NCI-H2196 treated with DMSO at 0.1 percent for 48 hours (cell line): ENCODE results near the gene MUSTN1.

ENCODE experiments used
- DNase-seq: peaks from one replicate; lab custom pipeline; 2025; ENCODE audit not compliant: unreplicated experiment; lab: John Stamatoyannopoulos, UW

The MUSTN1 gene

GRCh38 chr3:52787672-52788625 lies 46.9 kb downstream of the MUSTN1 start:
- DNase-seq, result no peak

GRCh38 chr3:52787246-52787645 lies 47.6 kb downstream of the MUSTN1 start:
- no peak for DNase-seq

GRCh38 chr3:52786330-52787215 lies 48.2 kb downstream of the MUSTN1 start:
- no peak for DNase-seq

DNA sequence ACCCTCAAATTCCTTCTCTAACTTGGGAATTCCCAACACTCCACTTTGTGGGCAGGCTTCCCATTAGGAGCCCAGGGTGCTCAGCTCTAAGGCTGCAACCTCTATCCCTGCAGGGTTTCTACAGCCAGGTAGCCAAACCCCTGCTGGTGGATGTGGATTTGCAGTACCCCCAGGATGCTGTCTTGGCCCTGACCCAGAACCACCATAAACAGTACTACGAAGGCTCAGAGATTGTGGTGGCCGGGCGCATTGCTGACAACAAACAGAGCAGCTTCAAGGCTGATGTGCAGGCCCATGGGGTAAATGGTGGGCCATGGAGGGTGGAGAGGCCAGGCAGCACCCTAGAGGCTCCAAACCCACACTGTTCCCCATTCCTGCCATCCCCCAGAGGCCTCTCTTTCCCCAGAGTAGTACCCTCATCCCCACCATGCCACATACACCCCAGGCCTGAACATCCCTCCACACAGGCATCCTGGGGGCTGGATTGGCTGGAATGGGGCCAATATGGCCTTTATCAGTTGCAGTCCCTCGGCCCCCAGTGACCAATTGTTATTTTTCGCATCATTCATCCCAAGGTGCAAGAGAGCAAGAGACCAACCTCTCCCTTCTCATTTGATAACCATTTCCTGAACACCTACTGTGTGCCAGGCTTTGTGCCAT lies 49.8 kb downstream of the MUSTN1 start:
- no peak for DNase-seq

DNA sequence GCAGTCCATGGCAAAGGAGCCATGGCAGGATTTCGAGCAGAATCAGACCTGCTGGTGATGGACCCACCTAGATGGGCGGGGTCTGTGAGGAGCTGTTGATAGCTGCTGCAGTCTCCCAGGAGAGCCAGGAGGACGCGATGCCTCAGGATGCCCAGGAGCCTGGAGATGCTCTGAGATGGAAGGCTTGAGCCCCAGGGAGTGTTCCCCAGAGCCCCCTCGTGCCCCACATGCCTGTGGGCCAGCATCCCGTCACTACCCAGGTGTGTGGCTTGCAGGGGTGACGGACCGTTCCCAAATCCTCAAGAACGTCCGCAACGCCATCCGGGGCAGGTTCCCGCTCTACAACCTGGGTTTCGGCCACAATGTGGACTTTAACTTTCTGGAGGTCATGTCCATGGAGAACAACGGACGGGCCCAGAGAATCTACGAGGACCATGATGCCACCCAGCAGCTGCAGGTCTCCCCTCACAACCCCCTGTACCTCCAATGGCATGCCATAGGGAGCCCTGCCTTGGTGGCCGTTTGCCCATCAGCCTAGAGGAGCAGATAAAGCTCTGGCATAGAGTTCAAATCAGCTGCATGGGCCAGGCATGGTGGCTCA lies 50.7 kb downstream of the MUSTN1 start:
- DNase-seq, result no peak

DNA sequence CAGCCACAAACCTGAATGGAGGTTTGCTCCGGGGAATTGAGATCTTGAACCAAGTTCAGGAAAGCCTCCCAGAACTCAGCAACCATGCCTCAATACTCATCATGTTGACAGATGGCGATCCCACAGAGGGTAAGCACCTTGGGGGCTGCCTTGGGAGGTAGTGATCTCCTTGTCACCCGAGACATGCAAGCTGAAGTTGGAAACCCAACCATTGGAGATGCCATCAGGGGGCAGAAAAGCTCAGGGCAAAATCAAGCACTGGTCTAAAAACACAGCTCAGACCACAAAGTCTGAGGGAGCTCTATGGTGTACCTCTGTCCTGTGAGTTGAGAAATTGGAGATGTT lies 51.6 kb downstream of the MUSTN1 start:
- no peak for DNase-seq
